GM12878 (cell line): Measurements from ENCODE around the gene LRRC55. TPM values are rescaled to one million over a fixed set of nuclear protein-coding genes. Genes with fewer than 3 reads are reported as not detected.

Experiments
- ATAC-seq: fragments of 200-7000 bp; cut with Tn5 transposase; 3 replicates; pipeline ENCODE4 v1.9.1; 2020; ENCODE audit warnings: mild to moderate bottlenecking, moderate library complexity
- BruUV-seq: library from RNA; stranded (reverse); fragments of 400-500 nt; replicated peaks from 2 replicates; lab custom pipeline; 2021; lab: Mats Ljungman, UMichigan
- CTCF ChIA-PET: fragments of 300-600 bp; sonication (Branson Sonifier 250); formaldehyde crosslinking; extraction: SDS; loops from one replicate; lab custom pipeline; 2021; ENCODE audit warnings: inconsistent platforms; lab: Yijun Ruan, JAX
- POLR2A ChIA-PET: fragments of 350-600 bp; formaldehyde crosslinking; extraction: SDS; loops from one replicate; lab custom pipeline; 2021; ENCODE audit warnings: inconsistent platforms; lab: Charles Lee
- RAD21 ChIA-PET: fragments of 300-600 bp; sonication (Branson Sonifier 250); formaldehyde crosslinking; loops from one replicate; lab custom pipeline; 2023; ENCODE audit warnings: antibody characterized with exemption; ENCODE audit not compliant: unreplicated experiment; lab: Charles Lee
- SMC1A ChIA-PET: fragments of 300-600 bp; sonication (Branson Sonifier 250); formaldehyde crosslinking; loops from one replicate; lab custom pipeline; 2023; ENCODE audit not compliant: unreplicated experiment, uncharacterized antibody; lab: Charles Lee
- DNase-seq: peaks from one replicate; pipeline ENCODE4 v3.0.0-alpha.2; 2011; ENCODE audit warnings: low read depth, low spot score
- FAIRE-seq: peaks from 3 replicates; lab custom pipeline; 2011; peaks lifted over from hg19 to GRCh38; lab: Jason Lieb, UNC
- H2AFZ ChIP-seq: 2 replicates; pipeline ENCODE4 v1.6.0; 2011; ENCODE audit warnings: low read depth, low read length, control low read depth; ENCODE audit not compliant: control insufficient read depth
- H3K27ac ChIP-seq: 2 replicates; pipeline ENCODE4 v1.5.1; 2011; ENCODE audit warnings: control low read depth; ENCODE audit not compliant: control insufficient read depth, insufficient read depth
- H3K27me3 ChIP-seq, 2 experiments: replicated peaks in 1 of 2; 2 replicates each; pipeline versions ENCODE4 v1.6.0 to v1.6.1; 2011; ENCODE audit warnings: low read length in 1 of 2; ENCODE audit not compliant: control insufficient read depth in 2 of 2, insufficient read depth in 2 of 2
- H3K36me3 ChIP-seq, 2 experiments: 2 replicates each; pipeline ENCODE4 v1.5.1; 2011; ENCODE audit warnings: low read length in 1 of 2; ENCODE audit not compliant: control insufficient read depth in 2 of 2, insufficient read depth in 2 of 2
- H3K4me1 ChIP-seq: 2 replicates; pipeline ENCODE4 v1.6.1; 2011; ENCODE audit warnings: mild to moderate bottlenecking, low read length, moderate library complexity, mixed read lengths; ENCODE audit not compliant: control insufficient read depth, insufficient read depth
- H3K4me2 ChIP-seq: 2 replicates; pipeline ENCODE4 v1.6.0; 2011; ENCODE audit warnings: control low read depth; ENCODE audit not compliant: control insufficient read depth, insufficient read depth
- H3K4me3 ChIP-seq: fragments of 200-600 bp; sonication (generic); 2 replicates; pipeline ENCODE4 v1.5.1; 2016
- H3K79me2 ChIP-seq: 2 replicates; pipeline ENCODE4 v1.6.0; 2011; ENCODE audit warnings: low read length; ENCODE audit not compliant: control insufficient read depth, insufficient read depth
- H3K9ac ChIP-seq: 2 replicates; pipeline ENCODE4 v1.8.0; 2011; ENCODE audit warnings: low read length, control low read depth, mixed read lengths; ENCODE audit not compliant: control insufficient read depth, insufficient read depth
- H3K9me3 ChIP-seq: replicated peaks from 3 replicates; pipeline ENCODE4 v1.5.1; 2011; ENCODE audit warnings: mild to moderate bottlenecking, low read length; ENCODE audit not compliant: control insufficient read depth, insufficient read depth
- H4K20me1 ChIP-seq: 2 replicates; pipeline ENCODE4 v1.6.0; 2011; ENCODE audit not compliant: control insufficient read depth, insufficient read depth
- CEBPZ ChIP-seq: fragments of 150-350 bp; IDR thresholded peaks from 2 replicates; pipeline ENCODE4 v1.6.1; 2016; ENCODE audit warnings: low read depth, low read length
- ETV6 ChIP-seq, 2 experiments: fragments of 450-650 bp in 1 of 2; IDR thresholded peaks in 1 of 2; conservative IDR thresholded peaks in 1 of 2; 2 replicates each; pipeline ENCODE4 v1.6.1; 2014; ENCODE audit warnings: antibody characterized with exemption in 1 of 2, borderline replicate concordance in 1 of 2, low read depth in 1 of 2, mild to moderate bottlenecking in 1 of 2, moderate library complexity in 1 of 2
- ZNF207 ChIP-seq: fragments of 450-650 bp; IDR thresholded peaks from 2 replicates; pipeline ENCODE4 v1.6.1; 2014; ENCODE audit warnings: antibody characterized with exemption, mild to moderate bottlenecking, borderline replicate concordance
- ZNF592 ChIP-seq: fragments of 450-650 bp; IDR thresholded peaks from 2 replicates; pipeline ENCODE4 v1.6.1; 2017; ENCODE audit warnings: mild to moderate bottlenecking, moderate library complexity
- WGBS: methylation state at CpG from one replicate; pipeline ENCODE4 v1.1.6; 2016; ENCODE audit warnings: low lambda C conversion rate; ENCODE audit not compliant: insufficient replicate concordance, insufficient coverage; ENCODE audit errors: missing lambda C conversion rate; 5-methylcytosine and 5-hydroxymethylcytosine counted together
- in situ Hi-C: fragments of 300-500 bp; cut with MboI; formaldehyde crosslinking; loops from 9 replicates; pipeline ENCODE4 v1.14.3; 2018; ENCODE audit warnings: mixed read lengths
- intact Hi-C: fragments of 100-400 bp; cut with micrococcal nuclease; formaldehyde crosslinking; loops from one replicate; pipeline ENCODE4 v1.14.2; 2022; ENCODE audit not compliant: unreplicated experiment
- polyA plus RNA-seq, 11 experiments: library from polyadenylated mRNA; depleted of rRNA in 4 of 11; unstranded in 6 of 11; stranded (reverse) in 5 of 11; fragments of >200 nt; fragmentation: Nextera tagmentation in 4 of 11; fragmentation: Illumina TruSeq in 1 of 11; extraction: Ambion mirVana in 4 of 11; extraction: Trizol in 1 of 11; gene quantifications; 1 replicate in 1 of 11; 2 replicates in 10 of 11; pipeline versions ENCODE4 v1.2.1 to v1.2.3, GENCODE V29; 2011 to 2016; ENCODE audit warnings: inconsistent platforms in 2 of 11, missing spikeins in 2 of 11, low read depth in 1 of 11
- total RNA-seq, 4 experiments: library from RNA; depleted of rRNA in 3 of 4; stranded (reverse); fragments of >200 nt in 3 of 4; fragmentation: Illumina TruSeq in 1 of 4; extraction: Trizol in 1 of 4; gene quantifications; 2 replicates each; pipeline versions ENCODE4 v1.2.1 to v1.2.3, GENCODE V29; 2013 to 2021

LRRC55 gene
- total and polyA plus RNA-seq, 10 of the 15 experiments (the other 5 are each of a cell fraction or from before 2014, with no cell fraction given) = 0.01 to 0.04 TPM; not detected in 8

- POLR2A ChIA-PET = no interaction called here
- TF ChIP-seq CEBPZ = no peak
- no peak for FAIRE-seq
These were observed 18.4 kb upstream of the LRRC55 start for GRCh38 chr11:57163160-57163868.

GRCh38 chr11:57164317-57164716 lies 17.4 kb upstream of the LRRC55 start:
- no peak for DNase-seq
- H2AFZ ChIP-seq = no peak overlapping the region
- no peaks in the 10 kb centered on the region for H3K9me3 ChIP-seq
- ChIA-PET RAD21 (no interaction called here), SMC1A (no interaction called here), CTCF (no interaction called here), POLR2A (no interaction called here)
- no peak overlapping the region for H3K9ac ChIP-seq
- no peaks in the 10 kb centered on the region for H3K79me2 ChIP-seq
- no peak for TF ChIP-seq ZNF592
- no peak for TF ChIP-seq ETV6 (conservative IDR thresholded peaks at IDR 0.05 in 1 of 2, IDR thresholded peaks at IDR 0.05 in 1 of 2; ENCODE audit: borderline replicate concordance in 1 of 2, low read depth in 1 of 2)
- no peak for TF ChIP-seq ZNF207
- no peaks in the 10 kb centered on the region for H4K20me1 ChIP-seq
- no peak overlapping the region for H3K27ac ChIP-seq
- H3K4me2 ChIP-seq = no peak overlapping the region
- H3K36me3 ChIP-seq = no peaks in the 10 kb centered on the region
- 0% methylated on average over 1 of the region's 1 CpG for WGBS
- no peak for FAIRE-seq
- no peaks in the 10 kb centered on the region for H3K4me1 ChIP-seq
- no peaks in the 10 kb centered on the region; a peak in 1 of 4 replicates for H3K27me3 ChIP-seq
- no peak overlapping the region for H3K4me3 ChIP-seq
- intact Hi-C loops = no loop called here
- in situ Hi-C loops = no loop called here
- no TSS peak for BruUV-seq
- no peak for ATAC-seq

More at GRCh38 chr11:57163160-57163868, 18.4 kb upstream of the LRRC55 start:
- intact Hi-C loops = no loop called here
- ATAC-seq (no peak), DNase-seq (no peak)
- WGBS = 4% methylated on average over 6 of the region's 6 CpGs
- no peak overlapping the region for H3K27ac ChIP-seq
- H2AFZ ChIP-seq = no peak overlapping the region
- H3K79me2 ChIP-seq = no peaks in the 10 kb centered on the region
- RAD21 ChIA-PET = no interaction called here
- SMC1A ChIA-PET = no interaction called here
- H3K9me3 ChIP-seq = no peaks in the 10 kb centered on the region
- no peaks in the 10 kb centered on the region for H4K20me1 ChIP-seq
- no peaks in the 10 kb centered on the region; a peak in 1 of 4 replicates for H3K27me3 ChIP-seq
- no TSS peak for BruUV-seq
- in situ Hi-C loops = no loop called here
- H3K4me2 ChIP-seq = no peak overlapping the region
- no peaks in the 10 kb centered on the region for H3K36me3 ChIP-seq
- H3K4me3 ChIP-seq = no peak overlapping the region
- CTCF ChIA-PET = interaction anchor here (2.0 kb wide), 1 partner anchor 86 kb away, joined by 8 read pairs; no protein-coding TSS in a partner anchor
- no peaks in the 10 kb centered on the region for H3K4me1 ChIP-seq
- H3K9ac ChIP-seq = no peak overlapping the region
